H1 (cell line): ENCODE measurements around the gene POM121C. TPM values are rescaled to one million over a fixed set of nuclear protein-coding genes. Genes with fewer than 3 reads are reported as not detected.
A peak's percentile ranks its signal among the peaks of the same experiment; 100 is the strongest.
"Not testable (repeated sequence)": the region's sequence is repeated elsewhere in the genome, so short reads cannot be mapped to it uniquely, and the experiment has no call there.

ENCODE experiments used
- CTCF ChIA-PET: fragments of 300-600 bp; sonication (Branson Sonifier 250); formaldehyde crosslinking; loops from one replicate; lab custom pipeline; 2021; ENCODE audit not compliant: partially characterized antibody; lab: Charles Lee
- POLR2A ChIA-PET: fragments of 300-600 bp; sonication (Branson Sonifier 250); formaldehyde crosslinking; loops from one replicate; lab custom pipeline; 2021; ENCODE audit warnings: inconsistent platforms; ENCODE audit not compliant: partially characterized antibody; lab: Charles Lee
- DNase-seq, 2 experiments: peaks; one replicate each; pipeline versions ENCODE4 v3.0.0 to v3.0.0-alpha.2; 2010 to 2022; ENCODE audit warnings: low spot score in 2 of 2, low read depth in 1 of 2, mixed read lengths in 1 of 2
- FAIRE-seq: peaks from 2 replicates; lab custom pipeline; 2011; peaks lifted over from hg19 to GRCh38; lab: Jason Lieb, UNC
- H2AFZ ChIP-seq: 2 replicates; pipeline ENCODE4 v1.8.1; 2012; ENCODE audit warnings: low read length, inconsistent platforms
- H2AK5ac ChIP-seq: 2 replicates; pipeline ENCODE4 v1.6.1; 2013; ENCODE audit warnings: low read depth, low read length
- H2BK120ac ChIP-seq: replicated peaks from 2 replicates; pipeline ENCODE3; 2013; ENCODE audit warnings: low read depth, low read length, inconsistent platforms
- H2BK12ac ChIP-seq: 2 replicates; pipeline ENCODE4 v1.6.1; 2013; ENCODE audit warnings: low read depth, low read length
- H2BK15ac ChIP-seq: 2 replicates; pipeline ENCODE4 v1.6.1; 2013; ENCODE audit warnings: low read length
- H2BK20ac ChIP-seq: 2 replicates; pipeline ENCODE4 v1.6.1; 2013; ENCODE audit warnings: low read length
- H2BK5ac ChIP-seq: 2 replicates; pipeline ENCODE4 v1.6.1; 2013; ENCODE audit warnings: low read depth, low read length
- H3K14ac ChIP-seq: 2 replicates; pipeline ENCODE4 v1.6.1; 2013; ENCODE audit warnings: inconsistent platforms; ENCODE audit not compliant: insufficient read length
- H3K18ac ChIP-seq: 2 replicates; pipeline ENCODE4 v1.6.1; 2013; ENCODE audit warnings: low read length; ENCODE audit errors: extremely low read depth
- H3K23ac ChIP-seq: 2 replicates; pipeline ENCODE4 v1.6.1; 2013; ENCODE audit warnings: inconsistent platforms; ENCODE audit not compliant: insufficient read length
- H3K23me2 ChIP-seq: 2 replicates; pipeline ENCODE4 v1.6.1; 2013; ENCODE audit warnings: low read depth, low read length
- H3K27ac ChIP-seq: 2 replicates; pipeline ENCODE4 v1.6.1; 2011; ENCODE audit warnings: low read depth, low read length, inconsistent platforms
- H3K27me3 ChIP-seq, 4 experiments: replicated peaks in 1 of 4; 1 replicate in 1 of 4; 2 replicates in 3 of 4; pipeline versions ENCODE4 v1.6.1 to v1.8.1; 2011 to 2013; ENCODE audit warnings: low read length in 3 of 4, mild to moderate bottlenecking in 3 of 4, inconsistent platforms in 2 of 4, mixed read lengths in 2 of 4, moderate library complexity in 1 of 4; ENCODE audit not compliant: control insufficient read depth in 3 of 4, insufficient read depth in 3 of 4; ENCODE audit errors: extremely low read depth in 1 of 4
- H3K36me3 ChIP-seq, 4 experiments: 2 replicates each; pipeline versions ENCODE4 v1.6.1 to v1.8.1; 2011 to 2013; ENCODE audit warnings: mild to moderate bottlenecking in 4 of 4, low read length in 3 of 4, moderate library complexity in 2 of 4, control low read depth in 1 of 4, inconsistent platforms in 1 of 4; ENCODE audit not compliant: insufficient read depth in 4 of 4, control insufficient read depth in 2 of 4
- H3K4ac ChIP-seq: replicated peaks from 2 replicates; pipeline ENCODE3; 2013; ENCODE audit warnings: low read length, low read depth, mixed read lengths, inconsistent platforms; ENCODE audit not compliant: insufficient read length
- H3K4me1 ChIP-seq, 4 experiments: replicated peaks in 1 of 4; 1 replicate in 1 of 4; 2 replicates in 3 of 4; pipeline versions ENCODE4 v1.6.1 to v1.8.1; 2011 to 2013; ENCODE audit warnings: low read length in 3 of 4, inconsistent platforms in 2 of 4, mixed read lengths in 1 of 4; ENCODE audit not compliant: insufficient read depth in 4 of 4, control insufficient read depth in 3 of 4
- H3K4me2 ChIP-seq, 2 experiments: 2 replicates each; pipeline versions ENCODE4 v1.6.1 to v1.8.1; 2011 to 2013; ENCODE audit warnings: low read depth in 2 of 2, low read length in 2 of 2, control low read depth in 1 of 2, inconsistent platforms in 1 of 2, mild to moderate bottlenecking in 1 of 2; ENCODE audit not compliant: insufficient read depth in 1 of 2
- H3K4me3 ChIP-seq, 4 experiments: fragments of 200-600, 300-600 bp in 1 of 4; sonication (generic), shearing (Covaris generic), sonication (Bioruptor Twin) in 1 of 4; 2 replicates each; pipeline versions ENCODE4 v1.5.1 to v1.8.1; 2011 to 2016; ENCODE audit warnings: low read length in 4 of 4, low read depth in 3 of 4, control low read depth in 2 of 4, inconsistent platforms in 2 of 4, mild to moderate bottlenecking in 2 of 4, mixed read lengths in 1 of 4, moderate library complexity in 1 of 4; ENCODE audit not compliant: insufficient read depth in 2 of 4; ENCODE audit errors: extremely low read depth in 1 of 4
- H3K56ac ChIP-seq: replicated peaks from 2 replicates; pipeline ENCODE3; 2013; ENCODE audit warnings: low read depth, mild to moderate bottlenecking, mixed read lengths, low read length, inconsistent platforms; ENCODE audit not compliant: insufficient read length
- H3K79me1 ChIP-seq: 2 replicates; pipeline ENCODE4 v1.6.1; 2013; ENCODE audit warnings: low read depth, low read length, control low read depth
- H3K79me2 ChIP-seq, 2 experiments: 2 replicates each; pipeline versions ENCODE4 v1.6.1 to v1.8.1; 2012 to 2013; ENCODE audit warnings: low read length in 2 of 2, mild to moderate bottlenecking in 2 of 2, inconsistent platforms in 1 of 2; ENCODE audit not compliant: insufficient read depth in 2 of 2, control insufficient read depth in 1 of 2
- H3K9ac ChIP-seq, 4 experiments: replicated peaks in 1 of 4; 1 replicate in 1 of 4; 2 replicates in 3 of 4; pipeline versions ENCODE4 v1.6.1 to v1.8.1; 2011 to 2013; ENCODE audit warnings: low read depth in 3 of 4, low read length in 3 of 4, control low read depth in 2 of 4, mild to moderate bottlenecking in 2 of 4, moderate library complexity in 2 of 4, inconsistent platforms in 1 of 4; ENCODE audit errors: extremely low read depth in 1 of 4
- H3K9me3 ChIP-seq, 2 experiments: 2 replicates each; pipeline versions ENCODE4 v1.6.1 to v1.8.1; 2012 to 2013; ENCODE audit warnings: mild to moderate bottlenecking in 2 of 2, moderate library complexity in 2 of 2, control low read depth in 1 of 2, inconsistent platforms in 1 of 2, low read depth in 1 of 2, low read length in 1 of 2, mixed read lengths in 1 of 2; ENCODE audit not compliant: insufficient read depth in 2 of 2
- H4K20me1 ChIP-seq, 2 experiments: replicated peaks in 1 of 2; 2 replicates each; pipeline versions ENCODE3 to v1.8.1; 2011 to 2013; ENCODE audit warnings: inconsistent platforms in 2 of 2, low read length in 2 of 2, mild to moderate bottlenecking in 1 of 2; ENCODE audit not compliant: insufficient read depth in 2 of 2, control insufficient read depth in 1 of 2
- H4K5ac ChIP-seq: 2 replicates; pipeline ENCODE4 v1.6.1; 2013; ENCODE audit warnings: low read length, low read depth, mixed read lengths, inconsistent platforms; ENCODE audit not compliant: insufficient read length
- H4K8ac ChIP-seq: 2 replicates; pipeline ENCODE4 v1.8.0; 2013; ENCODE audit warnings: mild to moderate bottlenecking, moderate library complexity, low read length, inconsistent platforms; ENCODE audit not compliant: insufficient read depth; ENCODE audit errors: extremely low read depth
- H4K91ac ChIP-seq: replicated peaks from 2 replicates; pipeline ENCODE3; 2013; ENCODE audit warnings: low read length, mixed read lengths, inconsistent platforms; ENCODE audit not compliant: insufficient read length
- WGBS, 2 experiments: shearing (Covaris generic) in 1 of 2; methylation state at CpG; one replicate each; pipeline versions ENCODE4 v1.1.6 to v1.1.7; 2013 to 2015; ENCODE audit warnings: low lambda C conversion rate in 2 of 2, mixed read lengths in 2 of 2, inconsistent platforms in 1 of 2, low coverage in 1 of 2, missing lambda C conversion rate in 1 of 2; ENCODE audit not compliant: insufficient replicate concordance in 2 of 2, insufficient coverage in 1 of 2, insufficient read length in 1 of 2; ENCODE audit errors: extremely low coverage in 1 of 2, missing lambda C conversion rate in 1 of 2; 5-methylcytosine and 5-hydroxymethylcytosine counted together
- polyA plus RNA-seq, 7 experiments: library from polyadenylated mRNA; depleted of rRNA in 3 of 7; stranded (reverse) in 5 of 7; unstranded in 2 of 7; fragments of >200 nt in 5 of 7; fragments of 200-250 nt in 2 of 7; gene quantifications; 1 replicate in 5 of 7; 2 replicates in 1 of 7; 4 replicates in 1 of 7; pipeline versions ENCODE4 v1.2.1 to v1.2.3, GENCODE V29; 2011 to 2013; ENCODE audit warnings: missing spikeins in 2 of 7, mixed read lengths in 2 of 7
- total RNA-seq: library from RNA; stranded (reverse); fragmentation: NEBNext Ultra II Directional; extraction: Animal tissue kit (Norgen Biotek cat#: 25700); gene quantifications from 2 replicates; pipeline ENCODE4 v1.2.1, GENCODE V29; 2021

POM121C gene
- total and polyA plus RNA-seq, 2 of the 8 experiments (the other 6 are each of a cell fraction or from before 2014, with no cell fraction given), result 16.5 to 58.0 TPM

GRCh38 chr7:75398771-75399700, 87.1 kb downstream of the POM121C start:
- peak; percentile 55 for FAIRE-seq

More at GRCh38 chr7:75398771-75399700, 87.1 kb downstream of the POM121C start:
- H3K18ac ChIP-seq, H4K91ac ChIP-seq, H2BK20ac ChIP-seq, H2BK15ac ChIP-seq, H3K9me3 ChIP-seq, H4K20me1 ChIP-seq, H3K4me1 ChIP-seq, H3K4me2 ChIP-seq, H3K4ac ChIP-seq, H2AFZ ChIP-seq, DNase-seq, H3K23me2 ChIP-seq, H3K27ac ChIP-seq, H3K4me3 ChIP-seq, H2BK5ac ChIP-seq, H3K27me3 ChIP-seq, H3K14ac ChIP-seq, CTCF ChIA-PET, H2AK5ac ChIP-seq, H3K9ac ChIP-seq, H3K23ac ChIP-seq, H2BK12ac ChIP-seq, H3K36me3 ChIP-seq, H3K79me2 ChIP-seq, H4K5ac ChIP-seq, H2BK120ac ChIP-seq, H4K8ac ChIP-seq, H3K79me1 ChIP-seq, POLR2A ChIA-PET, H3K56ac ChIP-seq: not testable (repeated sequence)
- 67% methylated on average over 1 of the region's 34 CpGs; no CpG with 5 or more reads in 1 of the 2 experiments for WGBS, 2 experiments
